Activated CD4-positive, alpha-beta T cell treated with anti-CD3 and anti-CD28 coated beads, Interleukin-2, amount 10 ng/mL, durations not matched to agents 7 days and 5 days (primary cell): Measurements from ENCODE around the gene GPR55. TPM values are rescaled to one million over a fixed set of nuclear protein-coding genes. Genes with fewer than 3 reads are reported as not detected.

ENCODE experiments used
- CTCF ChIA-PET: fragments of 350-600 bp; sonication (Branson Sonifier 250); formaldehyde crosslinking; loops from one replicate; lab custom pipeline; 2021; ENCODE audit warnings: antibody characterized with exemption; lab: Charles Lee
- POLR2A ChIA-PET: fragments of 350-600 bp; sonication (Branson Sonifier 250); formaldehyde crosslinking; loops from one replicate; lab custom pipeline; 2021; ENCODE audit warnings: antibody characterized with exemption; lab: Charles Lee
- DNase-seq: peaks from one replicate; pipeline ENCODE4 v3.0.0-alpha.2; 2020
- H3K27ac Mint-ChIP-seq: one replicate; pipeline ENCODE4 v1.8.0; 2021; ENCODE audit warnings: mild to moderate bottlenecking, moderate library complexity, mixed read lengths
- H3K27me3 Mint-ChIP-seq: one replicate; pipeline ENCODE4 v1.8.0; 2021; ENCODE audit warnings: mixed read lengths
- H3K36me3 Mint-ChIP-seq: one replicate; pipeline ENCODE4 v1.8.0; 2021; ENCODE audit warnings: low read depth, mixed read lengths
- H3K4me1 Mint-ChIP-seq: one replicate; pipeline ENCODE4 v1.8.0; 2021; ENCODE audit warnings: mixed read lengths
- H3K4me3 Mint-ChIP-seq: one replicate; pipeline ENCODE4 v1.8.0; 2021; ENCODE audit warnings: mild to moderate bottlenecking, moderate library complexity, mixed read lengths
- H3K9me3 Mint-ChIP-seq: one replicate; pipeline ENCODE4 v1.8.0; 2021; ENCODE audit warnings: mixed read lengths
- total RNA-seq, 2 experiments: library from RNA; stranded (reverse); gene quantifications; one replicate each; pipeline ENCODE4 v1.2.3, GENCODE V29; 2021

The GPR55 gene
- total RNA-seq, 2 experiments from 2014 or later: 9.2 to 9.4 TPM

GRCh38 chr2:230907361-230908091 is 17.5 kb downstream of the GPR55 start:
- peak; percentile 3 for DNase-seq
- ChIA-PET POLR2A (no interaction called here), CTCF (interaction anchor here (0.9 to 3.9 kb wide), 3 partner anchors 11 to 128 kb away, joined by 3 to 24 read pairs (median 3); no protein-coding TSS in a partner anchor)
- Mint-ChIP-seq H3K36me3 (peaks cover 7% of the 10 kb centered on the region), H3K27me3 (peaks cover 7% of the 10 kb centered on the region), H3K4me1 (peaks cover 47% of the 10 kb centered on the region), H3K4me3 (no peak overlapping the region), H3K27ac (no peak overlapping the region), H3K9me3 (no peaks in the 10 kb centered on the region)

GRCh38 chr2:230906471-230907230 is 18.4 kb downstream of the GPR55 start:
- no peak overlapping the region for H3K27ac Mint-ChIP-seq
- H3K9me3 Mint-ChIP-seq: no peaks in the 10 kb centered on the region
- peaks cover 7% of the 10 kb centered on the region for H3K36me3 Mint-ChIP-seq
- H3K27me3 Mint-ChIP-seq: peaks cover 8% of the 10 kb centered on the region
- DNase-seq: peak; percentile 5
- POLR2A ChIA-PET: no interaction called here
- CTCF ChIA-PET: interaction anchor here (0.6 to 3.9 kb wide), 4 partner anchors 10 to 82 kb away, joined by 3 to 24 read pairs (median 4); no protein-coding TSS in a partner anchor
- H3K4me1 Mint-ChIP-seq: peaks cover 48% of the 10 kb centered on the region
- H3K4me3 Mint-ChIP-seq: no peak overlapping the region

GRCh38 chr2:230905448-230906421 is 19.3 kb downstream of the GPR55 start:
- Mint-ChIP-seq H3K9me3 (no peaks in the 10 kb centered on the region), H3K27ac (peak overlapping the region; percentile 50), H3K4me1 (peaks cover 45% of the 10 kb centered on the region), H3K4me3 (peak overlapping the region; percentile 12), H3K36me3 (peaks cover 7% of the 10 kb centered on the region), H3K27me3 (peaks cover 14% of the 10 kb centered on the region)
- POLR2A ChIA-PET: interaction anchor here (0.6 to 0.8 kb wide), 2 partner anchors 12 to 559 kb away, joined by 4 read pairs; partner anchors contain the start of gene NCL
- CTCF ChIA-PET: interaction anchor here (0.5 to 3.9 kb wide), 11 partner anchors 8 to 83 kb away, joined by 3 to 24 read pairs (median 3); no protein-coding TSS in a partner anchor
- DNase-seq: peak; percentile 85

- Mint-ChIP-seq H3K4me3 (peak overlapping the region; percentile 12), H3K27me3 (peaks cover 15% of the 10 kb centered on the region), H3K9me3 (no peaks in the 10 kb centered on the region), H3K27ac (peak overlapping the region; percentile 50), H3K36me3 (peaks cover 7% of the 10 kb centered on the region), H3K4me1 (peaks cover 45% of the 10 kb centered on the region)
- ChIA-PET CTCF (interaction anchor here (0.8 to 3.9 kb wide), 10 partner anchors 9 to 152 kb away, joined by 3 to 24 read pairs (median 4); partner anchors contain the start of gene PSMD1), POLR2A (interaction anchor here (0.6 to 0.8 kb wide), 2 partner anchors 13 to 560 kb away, joined by 4 read pairs; partner anchors contain the start of gene NCL)
- DNase-seq: peak; percentile 4
These were observed 20.1 kb downstream of the GPR55 start for GRCh38 chr2:230904856-230905447.

- CTCF ChIA-PET: interaction anchor here (0.5 to 4.9 kb wide), 8 partner anchors 11 to 154 kb away, joined by 3 to 31 read pairs (median 8); partner anchors contain the start of gene PSMD1
These were observed 21.6 kb downstream of the GPR55 start for GRCh38 chr2:230903231-230904150.

GRCh38 chr2:230902180-230902899 is 22.7 kb downstream of the GPR55 start:
- peaks cover 15% of the 10 kb centered on the region for H3K27me3 Mint-ChIP-seq
- no peaks in the 10 kb centered on the region for H3K9me3 Mint-ChIP-seq
- H3K36me3 Mint-ChIP-seq: no peaks in the 10 kb centered on the region
- CTCF ChIA-PET: interaction anchor here (0.7 to 4.9 kb wide), 11 partner anchors 10 to 424 kb away, joined by 3 to 31 read pairs (median 4); no protein-coding TSS in a partner anchor
- H3K27ac Mint-ChIP-seq: no peak overlapping the region
- H3K4me1 Mint-ChIP-seq: peaks cover 33% of the 10 kb centered on the region
- DNase-seq: peak; percentile 69
- no peak overlapping the region for H3K4me3 Mint-ChIP-seq
- POLR2A ChIA-PET: no interaction called here

More at GRCh38 chr2:230903231-230904150, 21.6 kb downstream of the GPR55 start:
- POLR2A ChIA-PET: interaction anchor here (0.6 kb wide), 1 partner anchor 84 kb away, joined by 3 read pairs; no protein-coding TSS in a partner anchor
- Mint-ChIP-seq H3K9me3 (no peaks in the 10 kb centered on the region), H3K27me3 (peaks cover 15% of the 10 kb centered on the region), H3K36me3 (peaks cover 2% of the 10 kb centered on the region), H3K27ac (peak overlapping the region; percentile 52), H3K4me3 (no peak overlapping the region), H3K4me1 (peaks cover 37% of the 10 kb centered on the region)
- peak; percentile 4 for DNase-seq

GRCh38 chr2:230901006-230901405 is 24.0 kb downstream of the GPR55 start:
- CTCF ChIA-PET: interaction anchor here (0.6 to 4.9 kb wide), 6 partner anchors 9 to 1195 kb away, joined by 3 to 31 read pairs (median 8); partner anchors contain the start of gene SPATA3
- H3K36me3 Mint-ChIP-seq: no peaks in the 10 kb centered on the region
- H3K4me3 Mint-ChIP-seq: no peak overlapping the region
- POLR2A ChIA-PET: no interaction called here
- H3K27me3 Mint-ChIP-seq: peaks cover 15% of the 10 kb centered on the region
- peak; percentile 5 for DNase-seq
- H3K9me3 Mint-ChIP-seq: no peaks in the 10 kb centered on the region
- H3K27ac Mint-ChIP-seq: no peak overlapping the region
- H3K4me1 Mint-ChIP-seq: peaks cover 31% of the 10 kb centered on the region

GRCh38 chr2:230900336-230900995 is 24.6 kb downstream of the GPR55 start:
- Mint-ChIP-seq H3K9me3 (no peaks in the 10 kb centered on the region), H3K27ac (no peak overlapping the region)
- peak; percentile 3 for DNase-seq

GRCh38 chr2:230899786-230900185 is 25.3 kb downstream of the GPR55 start:
- Mint-ChIP-seq H3K27ac (no peak overlapping the region), H3K4me1 (peaks cover 22% of the 10 kb centered on the region), H3K36me3 (no peaks in the 10 kb centered on the region), H3K4me3 (no peak overlapping the region), H3K27me3 (peaks cover 15% of the 10 kb centered on the region), H3K9me3 (no peaks in the 10 kb centered on the region)
- ChIA-PET CTCF (interaction anchor here (0.9 to 4.9 kb wide), 2 partner anchors 25 to 88 kb away, joined by 3 to 31 read pairs; partner anchors contain the start of gene GPR55), POLR2A (no interaction called here)
- DNase-seq: peak; percentile 7

More at GRCh38 chr2:230900336-230900995, 24.6 kb downstream of the GPR55 start:
- H3K4me3 Mint-ChIP-seq: no peak overlapping the region
- POLR2A ChIA-PET: no interaction called here
- H3K36me3 Mint-ChIP-seq: no peaks in the 10 kb centered on the region
- CTCF ChIA-PET: interaction anchor here (0.6 to 4.9 kb wide), 6 partner anchors 8 to 1194 kb away, joined by 3 to 31 read pairs (median 7); partner anchors contain the start of genes GPR55 and SPATA3
- peaks cover 27% of the 10 kb centered on the region for H3K4me1 Mint-ChIP-seq
- H3K27me3 Mint-ChIP-seq: peaks cover 15% of the 10 kb centered on the region
